22Rv1 (cell line): Measurements from ENCODE around the gene TRIM10.

Experiments
- H3K27ac ChIP-seq: fragments of 450-650 bp; 2 replicates; pipeline ENCODE4 v1.5.1; 2017
- ZFX ChIP-seq: fragments of 450-650 bp; IDR thresholded peaks from 2 replicates; pipeline ENCODE4 v1.6.1; 2017; ENCODE audit warnings: antibody characterized with exemption, borderline replicate concordance
- TF ChIP-seq, protein P1 (sequence below): fragments of 450-650 bp; IDR thresholded peaks from 2 replicates; pipeline ENCODE4 v1.5.1; 2017; ENCODE audit warnings: mild to moderate bottlenecking

Gene TRIM10

DNA sequence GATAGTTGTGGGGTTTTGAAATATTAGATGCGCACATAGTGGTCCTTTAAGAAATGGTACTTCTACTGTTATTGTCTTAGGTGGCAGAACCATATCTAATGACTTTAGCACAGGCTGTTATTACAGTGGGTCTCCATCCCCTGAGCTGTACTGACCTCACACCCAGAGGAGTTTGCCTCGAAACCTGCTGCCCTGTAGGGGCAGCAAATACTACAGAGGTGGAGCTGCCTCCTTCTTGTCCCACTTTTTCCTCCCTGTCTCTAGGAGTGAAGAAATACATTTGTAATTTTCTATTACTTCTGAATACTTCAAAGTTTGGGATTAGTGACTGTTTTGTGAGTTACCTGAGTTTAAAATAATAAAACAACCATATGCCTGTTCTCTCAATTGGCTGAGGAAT is 56.4 kb downstream of the TRIM10 start:
- H3K27ac ChIP-seq = no peak overlapping the region
- no peak for TF ChIP-seq ZFX
- TF ChIP-seq, protein P1, sequence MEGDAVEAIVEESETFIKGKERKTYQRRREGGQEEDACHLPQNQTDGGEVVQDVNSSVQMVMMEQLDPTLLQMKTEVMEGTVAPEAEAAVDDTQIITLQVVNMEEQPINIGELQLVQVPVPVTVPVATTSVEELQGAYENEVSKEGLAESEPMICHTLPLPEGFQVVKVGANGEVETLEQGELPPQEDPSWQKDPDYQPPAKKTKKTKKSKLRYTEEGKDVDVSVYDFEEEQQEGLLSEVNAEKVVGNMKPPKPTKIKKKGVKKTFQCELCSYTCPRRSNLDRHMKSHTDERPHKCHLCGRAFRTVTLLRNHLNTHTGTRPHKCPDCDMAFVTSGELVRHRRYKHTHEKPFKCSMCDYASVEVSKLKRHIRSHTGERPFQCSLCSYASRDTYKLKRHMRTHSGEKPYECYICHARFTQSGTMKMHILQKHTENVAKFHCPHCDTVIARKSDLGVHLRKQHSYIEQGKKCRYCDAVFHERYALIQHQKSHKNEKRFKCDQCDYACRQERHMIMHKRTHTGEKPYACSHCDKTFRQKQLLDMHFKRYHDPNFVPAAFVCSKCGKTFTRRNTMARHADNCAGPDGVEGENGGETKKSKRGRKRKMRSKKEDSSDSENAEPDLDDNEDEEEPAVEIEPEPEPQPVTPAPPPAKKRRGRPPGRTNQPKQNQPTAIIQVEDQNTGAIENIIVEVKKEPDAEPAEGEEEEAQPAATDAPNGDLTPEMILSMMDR = no peak

DNA sequence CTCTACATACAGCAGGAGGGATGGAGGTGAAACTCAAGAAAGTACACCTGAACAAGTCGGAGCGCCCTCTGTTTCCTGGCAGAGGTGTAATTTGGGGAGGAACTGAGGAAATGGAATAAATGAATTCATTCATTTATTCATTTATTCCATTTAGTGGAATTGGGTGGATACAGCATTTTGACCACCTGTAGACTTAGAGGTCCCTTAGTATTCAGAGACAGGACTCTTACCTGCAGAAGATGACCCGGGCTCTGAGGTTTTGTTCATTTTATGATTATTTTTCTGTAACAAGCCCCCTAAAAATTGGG is 57.2 kb downstream of the TRIM10 start:
- H3K27ac ChIP-seq = no peak overlapping the region
- TF ChIP-seq ZFX = no peak
- TF ChIP-seq, protein P1 = no peak

DNA sequence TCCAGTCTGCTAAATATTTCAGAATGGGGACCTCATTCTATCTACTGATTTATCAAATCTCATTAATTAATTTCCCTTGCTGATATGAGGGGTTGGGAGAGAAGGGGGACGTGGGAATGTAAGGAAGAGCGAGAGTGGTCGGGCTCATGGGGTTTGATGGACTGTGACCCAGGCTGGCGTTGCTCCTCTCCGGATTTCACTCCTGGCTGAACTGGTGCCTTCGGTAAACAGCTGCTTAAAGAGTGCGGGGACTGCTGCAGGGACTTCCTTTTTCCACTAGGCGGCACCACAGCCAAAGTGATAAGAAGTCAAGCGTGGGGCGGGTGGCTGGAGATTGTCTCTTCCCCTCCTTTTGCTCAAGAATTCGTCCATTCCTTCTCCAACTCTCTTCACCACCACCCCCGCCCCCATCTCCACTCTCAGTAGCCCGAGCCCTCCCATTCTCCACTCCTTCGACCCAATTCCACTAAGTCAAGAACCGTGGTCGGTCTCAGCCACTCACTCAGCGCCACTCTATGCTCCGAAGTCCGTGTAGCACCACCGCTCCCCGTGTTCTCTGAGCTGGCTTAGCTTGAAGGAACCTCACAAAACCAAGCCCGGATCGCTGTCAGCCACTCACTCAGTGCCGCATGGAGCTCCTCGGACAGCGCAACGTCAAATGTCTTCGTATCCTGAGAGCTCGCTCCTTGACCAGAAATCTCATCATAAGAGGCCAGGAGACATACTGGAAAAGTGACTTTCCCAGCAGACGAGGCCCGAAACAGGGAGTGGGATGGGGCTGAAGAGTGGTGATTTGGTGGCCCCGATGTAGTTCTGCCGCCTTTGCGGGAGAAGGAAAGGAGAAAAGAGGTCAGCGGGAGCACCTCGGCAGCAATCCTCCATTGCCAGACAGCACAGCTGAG is 57.8 kb downstream of the TRIM10 start:
- TF ChIP-seq, protein P1 = peak; percentile 89
- no peak for TF ChIP-seq ZFX
- H3K27ac ChIP-seq = peak overlapping the region; percentile 38; the same call in 1 of the 2 replicates

DNA sequence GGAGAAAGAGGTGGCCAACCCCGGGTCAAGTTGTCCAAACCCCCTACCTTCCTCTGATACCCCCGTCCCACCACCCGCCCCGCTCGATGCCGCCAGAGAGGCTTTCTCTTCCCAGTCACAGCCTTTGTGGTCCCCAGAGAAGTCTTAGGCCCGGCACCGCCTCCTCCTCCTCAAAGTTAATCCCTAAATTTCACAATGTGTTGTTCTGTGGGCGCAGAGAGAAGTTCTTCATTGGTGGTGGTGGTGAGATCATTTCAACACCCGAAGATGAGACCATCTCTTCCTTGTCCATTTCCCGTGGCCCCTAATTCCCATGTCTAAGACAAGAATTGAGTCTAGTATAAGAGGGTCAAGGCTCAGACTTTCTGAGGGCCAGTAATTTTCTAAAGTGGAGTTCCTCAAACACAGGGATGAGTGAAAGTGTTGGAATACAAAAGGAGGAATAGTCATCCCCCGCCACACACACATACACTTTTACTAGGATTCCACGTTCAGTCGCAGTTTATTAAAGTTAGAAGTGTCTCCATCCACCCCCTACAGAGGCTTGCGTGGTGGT is 58.5 kb downstream of the TRIM10 start:
- H3K27ac ChIP-seq = peak overlapping the region; percentile 38; the same call in 1 of the 2 replicates
- TF ChIP-seq, protein P1 = no peak
- no peak for TF ChIP-seq ZFX
